Muscle of leg (tissue), 11 donors: ENCODE results near the gene EML6. TPM values are rescaled to one million over a fixed set of nuclear protein-coding genes. Genes with fewer than 3 reads are reported as not detected.

Source experiments
- DNase-seq: peaks from one replicate; pipeline ENCODE4 v3.0.0; 2013
- H3K27ac ChIP-seq: one replicate; pipeline ENCODE4 v1.5.1; 2013; ENCODE audit warnings: mild to moderate bottlenecking, low read length, control low read depth
- H3K27me3 ChIP-seq: one replicate; pipeline ENCODE4 v1.6.1; 2013; ENCODE audit warnings: low read length; ENCODE audit not compliant: control insufficient read depth, insufficient read depth
- H3K36me3 ChIP-seq: one replicate; pipeline ENCODE4 v1.6.1; 2013; ENCODE audit warnings: low read length; ENCODE audit not compliant: control insufficient read depth, insufficient read depth
- H3K4me1 ChIP-seq: one replicate; pipeline ENCODE4 v1.6.1; 2013; ENCODE audit warnings: low read length; ENCODE audit not compliant: control insufficient read depth, insufficient read depth
- H3K4me3 ChIP-seq: one replicate; pipeline ENCODE4 v1.5.1; 2013; ENCODE audit warnings: low read length, control low read depth
- H3K9me3 ChIP-seq: replicated peaks from 2 replicates; pipeline ENCODE4 v1.6.1; 2013; ENCODE audit warnings: low read depth, low read length; ENCODE audit not compliant: control insufficient read depth
- WGBS: methylation state at CpG from one replicate; pipeline ENCODE4 v1.1.5; 2013; ENCODE audit warnings: missing lambda C conversion rate; ENCODE audit not compliant: insufficient coverage; 5-methylcytosine and 5-hydroxymethylcytosine counted together
- polyA plus RNA-seq, 8 donors: library from polyadenylated mRNA; unstranded; fragments of 120-200 nt; gene quantifications; one replicate each; pipeline versions ENCODE4 v1.2.1 to v1.2.3, GENCODE V29; 2013; ENCODE audit warnings: inconsistent platforms in 1 of 8, low replicate concordance in 1 of 8; ENCODE audit not compliant: insufficient read length in 8 of 8, insufficient read depth in 1 of 8
- total RNA-seq: library from RNA; stranded (reverse); fragments of 120-200 nt; gene quantifications from one replicate; pipeline ENCODE4 v1.2.4, GENCODE V29; 2013

The EML6 gene
- total and polyA plus RNA-seq, 9 donors: 11.2 to 32.1 (median 18.8) TPM

GRCh38 chr2:54770676-54771075 is 47.2 kb downstream of the EML6 start:
- WGBS: 95% methylated on average over 2 of the region's 3 CpGs
- no peak overlapping the region for H3K27ac ChIP-seq
- no peak for DNase-seq

GRCh38 chr2:54771166-54771885 is 47.9 kb downstream of the EML6 start:
- Histone ChIP-seq H3K4me3 (no peak overlapping the region), H3K27me3 (no peaks in the 10 kb centered on the region), H3K4me1 (no peaks in the 10 kb centered on the region), H3K27ac (no peak overlapping the region), H3K36me3 (no peaks in the 10 kb centered on the region), H3K9me3 (peaks cover 9% of the 10 kb centered on the region)
- DNase-seq: no peak
- 73% methylated on average over 5 of the region's 10 CpGs for WGBS

More at GRCh38 chr2:54770676-54771075, 47.2 kb downstream of the EML6 start:
- no peaks in the 10 kb centered on the region for H3K36me3 ChIP-seq
- H3K27me3 ChIP-seq: no peaks in the 10 kb centered on the region
- H3K4me1 ChIP-seq: no peaks in the 10 kb centered on the region
- H3K4me3 ChIP-seq: no peak overlapping the region
- peaks cover 5% of the 10 kb centered on the region for H3K9me3 ChIP-seq

DNA sequence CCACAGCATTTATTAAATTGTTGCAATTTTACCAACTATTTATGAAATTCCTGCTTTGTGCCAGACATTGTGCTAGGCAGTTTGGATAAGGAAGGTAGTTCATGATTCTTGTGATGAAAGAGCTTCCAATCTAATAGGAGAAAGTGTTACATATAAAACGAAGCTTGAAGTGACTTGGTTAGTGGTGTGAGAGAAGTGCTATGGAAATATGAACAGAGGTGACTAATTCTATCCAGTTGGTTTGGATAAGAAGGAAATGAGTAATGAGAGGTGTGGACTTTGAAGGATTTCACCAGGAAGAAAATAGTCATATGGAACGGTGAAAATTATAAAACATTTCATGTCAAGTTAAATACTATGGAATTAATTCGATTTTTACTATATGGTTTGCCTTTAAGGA is 48.6 kb downstream of the EML6 start:
- H3K9me3 ChIP-seq: peaks cover 9% of the 10 kb centered on the region
- no peaks in the 10 kb centered on the region for H3K27me3 ChIP-seq
- no peak for DNase-seq
- H3K4me3 ChIP-seq: no peak overlapping the region
- no peaks in the 10 kb centered on the region for H3K4me1 ChIP-seq
- no CpG with 5 or more reads among the region's 3 CpGs for WGBS
- no peak overlapping the region for H3K27ac ChIP-seq
- no peaks in the 10 kb centered on the region for H3K36me3 ChIP-seq

GRCh38 chr2:54772531-54772930 is 49.1 kb downstream of the EML6 start:
- no peaks in the 10 kb centered on the region for H3K4me1 ChIP-seq
- peak; percentile 7 for DNase-seq
- H3K9me3 ChIP-seq: peaks cover 9% of the 10 kb centered on the region
- 40% methylated on average over 1 of the region's 4 CpGs for whole genome bisulfite sequencing
- H3K27me3 ChIP-seq: no peaks in the 10 kb centered on the region
- no peak overlapping the region for H3K27ac ChIP-seq
- H3K4me3 ChIP-seq: no peak overlapping the region
- H3K36me3 ChIP-seq: no peaks in the 10 kb centered on the region

- Histone ChIP-seq H3K4me1 (no peaks in the 10 kb centered on the region), H3K36me3 (no peaks in the 10 kb centered on the region), H3K4me3 (no peak overlapping the region), H3K9me3 (peaks cover 9% of the 10 kb centered on the region), H3K27ac (no peak overlapping the region), H3K27me3 (no peaks in the 10 kb centered on the region)
- WGBS: 94% methylated on average over 2 of the region's 3 CpGs
- no peak for DNase-seq
Observed at GRCh38 chr2:54773233-54773632, 49.8 kb downstream of the EML6 start.

- no peaks in the 10 kb centered on the region for H3K4me1 ChIP-seq
- no peak overlapping the region for H3K4me3 ChIP-seq
- no peak for DNase-seq
- no peak overlapping the region for H3K27ac ChIP-seq
- no peaks in the 10 kb centered on the region for H3K36me3 ChIP-seq
- H3K27me3 ChIP-seq: no peaks in the 10 kb centered on the region
- WGBS: 78% methylated on average over 1 of the region's 2 CpGs
- H3K9me3 ChIP-seq: peaks cover 9% of the 10 kb centered on the region
Observed at GRCh38 chr2:54773838-54774237, 50.4 kb downstream of the EML6 start.

- no peak overlapping the region for H3K27ac ChIP-seq
- no peaks in the 10 kb centered on the region for H3K36me3 ChIP-seq
- H3K4me1 ChIP-seq: no peaks in the 10 kb centered on the region
- no peak overlapping the region for H3K4me3 ChIP-seq
- peaks cover 9% of the 10 kb centered on the region for H3K9me3 ChIP-seq
- no peak for DNase-seq
- H3K27me3 ChIP-seq: no peaks in the 10 kb centered on the region
Observed at GRCh38 chr2:54775710-54776109, 52.2 kb downstream of the EML6 start.

GRCh38 chr2:54776494-54776893 is 53.0 kb downstream of the EML6 start:
- no peak overlapping the region for H3K4me3 ChIP-seq
- H3K4me1 ChIP-seq: no peaks in the 10 kb centered on the region
- peaks cover 9% of the 10 kb centered on the region for H3K9me3 ChIP-seq
- no peak for DNase-seq
- no peaks in the 10 kb centered on the region for H3K36me3 ChIP-seq
- WGBS: no CpG with 5 or more reads among the region's 2 CpGs
- no peak overlapping the region for H3K27ac ChIP-seq
- no peaks in the 10 kb centered on the region for H3K27me3 ChIP-seq

DNA sequence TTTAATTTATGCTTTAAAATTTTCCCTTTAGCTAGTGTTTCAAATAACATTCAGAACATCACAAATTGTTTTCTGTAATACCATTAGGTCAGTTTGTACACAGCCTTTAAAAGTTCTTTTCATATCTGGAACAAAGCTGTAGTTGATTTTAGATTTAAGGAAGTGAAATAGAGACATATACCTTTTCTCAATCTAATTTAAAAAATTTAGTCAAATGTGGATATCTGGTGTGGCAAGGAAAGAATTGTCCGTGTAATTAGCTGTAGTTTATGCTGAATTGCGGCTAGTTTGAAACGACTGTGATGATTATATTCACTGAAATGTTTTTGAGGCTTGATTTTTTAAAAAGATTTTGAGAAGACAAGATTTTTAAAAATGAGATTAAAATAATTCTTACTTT is 59.9 kb downstream of the EML6 start:
- Histone ChIP-seq H3K36me3 (no peaks in the 10 kb centered on the region), H3K4me1 (no peaks in the 10 kb centered on the region), H3K27ac (no peak overlapping the region), H3K4me3 (no peak overlapping the region), H3K9me3 (no peaks in the 10 kb centered on the region), H3K27me3 (no peaks in the 10 kb centered on the region)
- no CpG with 5 or more reads among the region's 3 CpGs for WGBS
- DNase-seq: no peak

- no peaks in the 10 kb centered on the region for H3K4me1 ChIP-seq
- H3K9me3 ChIP-seq: no peaks in the 10 kb centered on the region
- H3K4me3 ChIP-seq: no peak overlapping the region
- no peaks in the 10 kb centered on the region for H3K27me3 ChIP-seq
- WGBS: 90% methylated on average over 4 of the region's 4 CpGs
- no peak for DNase-seq
- no peaks in the 10 kb centered on the region for H3K36me3 ChIP-seq
- no peak overlapping the region for H3K27ac ChIP-seq
Observed at GRCh38 chr2:54787270-54787669, 63.8 kb downstream of the EML6 start.
